ENCODE measurements around the gene TIMP3.

Gene TIMP3

DNA sequence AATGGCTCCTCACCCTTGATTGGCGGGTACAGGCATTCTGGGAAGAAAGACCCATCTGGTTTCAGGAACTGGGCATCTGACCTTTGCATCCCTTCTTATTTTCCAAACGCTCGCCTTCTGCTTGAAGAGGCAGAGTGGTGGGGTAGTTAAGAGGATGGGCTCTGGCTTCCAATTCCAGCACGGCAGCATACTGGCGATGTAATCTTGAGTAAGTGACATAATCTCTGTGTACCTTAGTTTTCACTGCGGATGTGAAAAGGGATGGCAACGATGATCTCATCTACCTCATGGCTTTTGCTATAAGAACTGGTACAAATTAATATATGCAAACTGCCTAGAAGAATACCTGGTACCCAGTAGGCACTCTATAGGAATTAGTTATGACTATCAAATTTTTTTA lies 10.0 kb upstream of the TIMP3 start:
- TF ChIP-seq ZNF394 (tag by site-specific recombination; IDR thresholded peaks at IDR 0.05; ENCODE audit: borderline replicate concordance), result no peak
- TF ChIP-seq, protein P1, sequence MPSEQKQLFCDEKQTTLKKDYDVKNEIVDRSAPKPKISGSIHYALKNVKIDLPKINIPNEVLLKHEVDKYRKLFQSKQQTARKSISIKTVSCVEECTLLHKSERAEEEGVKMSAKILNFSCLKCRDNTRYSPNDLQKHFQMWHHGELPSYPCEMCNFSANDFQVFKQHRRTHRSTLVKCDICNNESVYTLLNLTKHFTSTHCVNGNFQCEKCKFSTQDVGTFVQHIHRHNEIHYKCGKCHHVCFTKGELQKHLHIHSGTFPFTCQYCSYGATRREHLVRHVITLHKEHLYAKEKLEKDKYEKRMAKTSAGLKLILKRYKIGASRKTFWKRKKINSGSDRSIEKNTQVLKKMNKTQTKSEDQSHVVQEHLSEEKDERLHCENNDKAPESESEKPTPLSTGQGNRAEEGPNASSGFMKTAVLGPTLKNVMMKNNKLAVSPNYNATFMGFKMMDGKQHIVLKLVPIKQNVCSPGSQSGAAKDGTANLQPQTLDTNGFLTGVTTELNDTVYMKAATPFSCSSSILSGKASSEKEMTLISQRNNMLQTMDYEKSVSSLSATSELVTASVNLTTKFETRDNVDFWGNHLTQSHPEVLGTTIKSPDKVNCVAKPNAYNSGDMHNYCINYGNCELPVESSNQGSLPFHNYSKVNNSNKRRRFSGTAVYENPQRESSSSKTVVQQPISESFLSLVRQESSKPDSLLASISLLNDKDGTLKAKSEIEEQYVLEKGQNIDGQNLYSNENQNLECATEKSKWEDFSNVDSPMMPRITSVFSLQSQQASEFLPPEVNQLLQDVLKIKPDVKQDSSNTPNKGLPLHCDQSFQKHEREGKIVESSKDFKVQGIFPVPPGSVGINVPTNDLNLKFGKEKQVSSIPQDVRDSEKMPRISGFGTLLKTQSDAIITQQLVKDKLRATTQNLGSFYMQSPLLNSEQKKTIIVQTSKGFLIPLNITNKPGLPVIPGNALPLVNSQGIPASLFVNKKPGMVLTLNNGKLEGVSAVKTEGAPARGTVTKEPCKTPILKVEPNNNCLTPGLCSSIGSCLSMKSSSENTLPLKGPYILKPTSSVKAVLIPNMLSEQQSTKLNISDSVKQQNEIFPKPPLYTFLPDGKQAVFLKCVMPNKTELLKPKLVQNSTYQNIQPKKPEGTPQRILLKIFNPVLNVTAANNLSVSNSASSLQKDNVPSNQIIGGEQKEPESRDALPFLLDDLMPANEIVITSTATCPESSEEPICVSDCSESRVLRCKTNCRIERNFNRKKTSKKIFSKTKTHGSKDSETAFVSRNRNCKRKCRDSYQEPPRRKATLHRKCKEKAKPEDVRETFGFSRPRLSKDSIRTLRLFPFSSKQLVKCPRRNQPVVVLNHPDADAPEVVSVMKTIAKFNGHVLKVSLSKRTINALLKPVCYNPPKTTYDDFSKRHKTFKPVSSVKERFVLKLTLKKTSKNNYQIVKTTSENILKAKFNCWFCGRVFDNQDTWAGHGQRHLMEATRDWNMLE (tag by site-specific recombination; conservative IDR thresholded peaks at IDR 0.05; ENCODE audit: low read depth), result 0 out of 2 replicates have a peak, but pooled peaks have one; percentile 21
- TF ChIP-seq, protein P2, sequence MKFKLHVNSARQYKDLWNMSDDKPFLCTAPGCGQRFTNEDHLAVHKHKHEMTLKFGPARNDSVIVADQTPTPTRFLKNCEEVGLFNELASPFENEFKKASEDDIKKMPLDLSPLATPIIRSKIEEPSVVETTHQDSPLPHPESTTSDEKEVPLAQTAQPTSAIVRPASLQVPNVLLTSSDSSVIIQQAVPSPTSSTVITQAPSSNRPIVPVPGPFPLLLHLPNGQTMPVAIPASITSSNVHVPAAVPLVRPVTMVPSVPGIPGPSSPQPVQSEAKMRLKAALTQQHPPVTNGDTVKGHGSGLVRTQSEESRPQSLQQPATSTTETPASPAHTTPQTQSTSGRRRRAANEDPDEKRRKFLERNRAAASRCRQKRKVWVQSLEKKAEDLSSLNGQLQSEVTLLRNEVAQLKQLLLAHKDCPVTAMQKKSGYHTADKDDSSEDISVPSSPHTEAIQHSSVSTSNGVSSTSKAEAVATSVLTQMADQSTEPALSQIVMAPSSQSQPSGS (tag by site-specific recombination; IDR thresholded peaks at IDR 0.05; ENCODE audit: low read depth), result peak; percentile 49; the same call in 1 of the 2 replicates
- H3K9me3 ChIP-seq (ENCODE audit: control insufficient read depth, insufficient read depth, low read depth, low read length), result no peaks in the 10 kb centered on the region
- no peak overlapping the region for H3K27ac ChIP-seq (ENCODE audit: extremely low read depth, low read depth, low read length)
- H3K36me3 ChIP-seq (ENCODE audit: control insufficient read depth in 2 of 2, insufficient read depth in 1 of 2, low read length in 2 of 2), result no peaks in the 10 kb centered on the region
- H3K4me1 ChIP-seq (ENCODE audit: control insufficient read depth, insufficient read depth, low read length), result no peaks in the 10 kb centered on the region
- no peak overlapping the region for H3K4me3 ChIP-seq (ENCODE audit: low read depth, low read length)
- CTCF ChIA-PET, result interaction anchor here (9.5 kb wide), 1 partner anchor 133 kb away, joined by 251 read pairs; no protein-coding TSS in a partner anchor
- POLR2A ChIA-PET, result no interaction called here

DNA sequence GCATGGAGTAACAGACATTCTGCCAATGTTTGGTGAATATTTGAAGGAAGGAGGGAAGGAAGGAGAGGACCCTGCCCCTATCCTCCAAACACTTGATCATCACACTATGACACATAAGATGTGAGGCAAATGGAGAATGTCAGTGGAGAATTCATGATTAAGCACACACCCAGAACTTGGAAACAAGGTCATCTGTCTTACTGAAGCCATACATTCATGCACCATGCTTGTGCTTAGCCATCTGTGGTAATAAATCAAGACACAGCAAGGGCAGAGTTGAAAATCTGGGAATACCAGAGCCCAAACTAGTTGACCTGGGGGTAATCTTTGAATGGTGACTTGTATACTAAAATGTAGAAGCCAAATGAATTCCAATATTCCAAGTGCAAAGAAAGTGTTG lies 7.9 kb upstream of the TIMP3 start:
- CTCF ChIA-PET, result interaction anchor here (0.5 to 11.0 kb wide), 12 partner anchors 8 to 416 kb away, joined by 3 to 251 read pairs (median 4); no protein-coding TSS in a partner anchor
- POLR2A ChIA-PET, result interaction anchor here (0.9 kb wide), 1 partner anchor 9 kb away, joined by 5 read pairs; no protein-coding TSS in a partner anchor
- H3K27ac ChIP-seq (ENCODE audit: extremely low read depth, low read depth, low read length), result no peak overlapping the region

DNA sequence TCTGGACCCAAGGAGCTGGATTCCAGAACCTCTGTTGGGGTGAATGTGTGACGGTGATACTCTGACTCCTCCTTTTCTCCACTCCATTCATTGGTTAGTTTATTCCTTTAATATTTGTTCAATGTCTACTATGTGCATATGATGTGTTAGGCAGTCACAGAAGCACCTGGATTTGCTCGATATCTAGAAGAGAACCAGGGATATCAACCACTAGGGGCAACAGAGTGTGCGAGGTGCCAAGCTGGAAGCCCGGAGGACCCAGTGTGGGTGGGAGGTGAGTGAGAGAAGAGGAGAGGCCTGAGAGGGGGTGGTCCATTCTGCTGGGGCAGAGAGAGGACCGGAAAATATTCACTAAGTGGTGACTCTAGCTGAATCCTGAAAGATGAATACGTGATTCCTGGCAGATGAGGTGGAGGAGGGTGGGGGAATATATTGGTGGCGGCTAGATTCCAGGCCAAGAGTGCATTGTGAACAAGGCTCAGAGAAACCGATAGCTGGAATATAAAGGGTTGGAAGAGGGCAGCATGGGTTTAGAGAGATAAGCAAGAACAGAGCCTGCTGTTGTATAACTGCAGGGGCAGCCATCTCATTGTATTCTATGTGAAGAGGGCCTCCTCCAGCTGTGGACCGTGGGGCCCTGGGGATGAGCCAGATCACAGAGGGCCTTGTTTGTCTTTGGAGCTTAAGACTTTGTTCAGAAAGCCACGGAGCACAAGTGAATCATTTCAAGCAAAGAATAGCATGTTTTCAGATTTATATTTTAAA lies 6.9 kb upstream of the TIMP3 start:
- POLR2A ChIA-PET, result interaction anchor here (0.5 kb wide), 1 partner anchor 264 kb away, joined by 5 read pairs; no protein-coding TSS in a partner anchor
- Histone ChIP-seq H3K36me3 (ENCODE audit: control insufficient read depth in 2 of 2, insufficient read depth in 1 of 2, low read length in 2 of 2) (no peaks in the 10 kb centered on the region), H3K4me3 (ENCODE audit: low read depth, low read length) (no peak overlapping the region), H3K27ac (ENCODE audit: extremely low read depth, low read depth, low read length) (no peak overlapping the region), H3K9me3 (ENCODE audit: control insufficient read depth, insufficient read depth, low read depth, low read length) (no peaks in the 10 kb centered on the region), H3K4me1 (ENCODE audit: control insufficient read depth, insufficient read depth, low read length) (0 out of 2 replicates have a peak, but pooled peaks cover 2% of the 10 kb centered on the region)
- CTCF ChIA-PET, result interaction anchor here (0.5 to 11.0 kb wide), 19 partner anchors 8 to 415 kb away, joined by 3 to 251 read pairs (median 5); no protein-coding TSS in a partner anchor
- TF ChIP-seq OSR2 (tag by site-specific recombination; IDR thresholded peaks at IDR 0.05), result no peak
- no peak for TF ChIP-seq ZNF48 (tag by site-specific recombination; IDR thresholded peaks at IDR 0.05)
- no peak for TF ChIP-seq ZNF571 (tag by site-specific recombination; IDR thresholded peaks at IDR 0.05)
- no peak for TF ChIP-seq ZNF335 (tag by site-specific recombination; conservative IDR thresholded peaks at IDR 0.05)
- no peak for TF ChIP-seq SETDB1 (IDR thresholded peaks at IDR 0.05; ENCODE audit: insufficient read length, low read length)
- TF ChIP-seq, protein P3, sequence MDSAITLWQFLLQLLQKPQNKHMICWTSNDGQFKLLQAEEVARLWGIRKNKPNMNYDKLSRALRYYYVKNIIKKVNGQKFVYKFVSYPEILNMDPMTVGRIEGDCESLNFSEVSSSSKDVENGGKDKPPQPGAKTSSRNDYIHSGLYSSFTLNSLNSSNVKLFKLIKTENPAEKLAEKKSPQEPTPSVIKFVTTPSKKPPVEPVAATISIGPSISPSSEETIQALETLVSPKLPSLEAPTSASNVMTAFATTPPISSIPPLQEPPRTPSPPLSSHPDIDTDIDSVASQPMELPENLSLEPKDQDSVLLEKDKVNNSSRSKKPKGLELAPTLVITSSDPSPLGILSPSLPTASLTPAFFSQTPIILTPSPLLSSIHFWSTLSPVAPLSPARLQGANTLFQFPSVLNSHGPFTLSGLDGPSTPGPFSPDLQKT (IDR thresholded peaks at IDR 0.05; ENCODE audit: borderline replicate concordance, low read depth, low read length), result no peak
- peak; percentile 40; the same call in 1 of the 2 replicates for TF ChIP-seq EGR2 (tag by site-specific recombination; IDR thresholded peaks at IDR 0.05; ENCODE audit: low read depth)
- TF ChIP-seq SP7 (tag by site-specific recombination; IDR thresholded peaks at IDR 0.05), result no peak
- TF ChIP-seq ZNF324 (tag by site-specific recombination; IDR thresholded peaks at IDR 0.05), result no peak
- TF ChIP-seq, protein P4, sequence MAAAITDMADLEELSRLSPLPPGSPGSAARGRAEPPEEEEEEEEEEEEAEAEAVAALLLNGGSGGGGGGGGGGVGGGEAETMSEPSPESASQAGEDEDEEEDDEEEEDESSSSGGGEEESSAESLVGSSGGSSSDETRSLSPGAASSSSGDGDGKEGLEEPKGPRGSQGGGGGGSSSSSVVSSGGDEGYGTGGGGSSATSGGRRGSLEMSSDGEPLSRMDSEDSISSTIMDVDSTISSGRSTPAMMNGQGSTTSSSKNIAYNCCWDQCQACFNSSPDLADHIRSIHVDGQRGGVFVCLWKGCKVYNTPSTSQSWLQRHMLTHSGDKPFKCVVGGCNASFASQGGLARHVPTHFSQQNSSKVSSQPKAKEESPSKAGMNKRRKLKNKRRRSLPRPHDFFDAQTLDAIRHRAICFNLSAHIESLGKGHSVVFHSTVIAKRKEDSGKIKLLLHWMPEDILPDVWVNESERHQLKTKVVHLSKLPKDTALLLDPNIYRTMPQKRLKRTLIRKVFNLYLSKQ (tag by site-specific recombination; IDR thresholded peaks at IDR 0.05; ENCODE audit: borderline replicate concordance), result no peak
- TF ChIP-seq ZFHX2 (tag by site-specific recombination; conservative IDR thresholded peaks at IDR 0.05), result peak; percentile 34; the same call in 1 of the 2 replicates
- no peak for TF ChIP-seq BCL11A (tag by site-specific recombination; IDR thresholded peaks at IDR 0.05; ENCODE audit: low read depth)
- TF ChIP-seq ZNF830 (tag by site-specific recombination; IDR thresholded peaks at IDR 0.05; ENCODE audit: low read depth), result no peak
- TF ChIP-seq ZNF654 (tag by site-specific recombination; IDR thresholded peaks at IDR 0.05; ENCODE audit: low read depth), result no peak

More for the DNA sequence above, 7.9 kb upstream of the TIMP3 start:
- Histone ChIP-seq H3K4me1 (ENCODE audit: control insufficient read depth, insufficient read depth, low read length) (0 out of 2 replicates have a peak, but pooled peaks cover 2% of the 10 kb centered on the region), H3K36me3 (ENCODE audit: control insufficient read depth in 2 of 2, insufficient read depth in 1 of 2, low read length in 2 of 2) (no peaks in the 10 kb centered on the region), H3K4me3 (ENCODE audit: low read depth, low read length) (no peak overlapping the region), H3K9me3 (ENCODE audit: control insufficient read depth, insufficient read depth, low read depth, low read length) (no peaks in the 10 kb centered on the region)
- no peak for TF ChIP-seq ZBTB8A (tag by site-specific recombination; IDR thresholded peaks at IDR 0.05)
- TF ChIP-seq YY2 (tag by site-specific recombination; IDR thresholded peaks at IDR 0.05), result no peak
- TF ChIP-seq SP3 (tag by site-specific recombination; IDR thresholded peaks at IDR 0.05), result no peak

All from HEK293 (cell line).